ENCODE data around the gene ZNF784.
"Not testable (repeated sequence)": the region's sequence is repeated elsewhere in the genome, so short reads cannot be mapped to it uniquely, and the experiment has no call there.

ZNF784 gene

DNA sequence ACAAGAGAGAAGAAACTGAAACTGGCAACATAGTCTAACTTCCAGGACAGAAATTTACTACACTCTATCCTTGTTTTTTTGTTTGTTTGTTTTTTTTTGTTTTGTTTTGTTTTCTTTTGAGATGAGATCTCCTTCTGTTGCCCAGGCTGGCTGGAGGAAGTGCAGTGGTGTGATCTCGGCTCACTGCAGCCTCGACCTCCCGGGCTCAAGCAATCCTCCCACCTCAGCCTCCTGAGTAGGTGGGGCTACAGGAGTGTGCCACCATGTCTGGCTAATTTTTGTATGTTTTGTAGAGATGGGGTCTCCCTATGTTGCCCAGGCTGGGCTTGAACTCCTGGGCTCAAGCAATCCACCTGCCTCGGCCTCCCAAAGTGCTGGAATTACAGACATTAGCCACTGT lies 42.1 kb downstream of the ZNF784 start:
- DNase-seq (ENCODE audit: low read depth) = not testable (repeated sequence)

DNA sequence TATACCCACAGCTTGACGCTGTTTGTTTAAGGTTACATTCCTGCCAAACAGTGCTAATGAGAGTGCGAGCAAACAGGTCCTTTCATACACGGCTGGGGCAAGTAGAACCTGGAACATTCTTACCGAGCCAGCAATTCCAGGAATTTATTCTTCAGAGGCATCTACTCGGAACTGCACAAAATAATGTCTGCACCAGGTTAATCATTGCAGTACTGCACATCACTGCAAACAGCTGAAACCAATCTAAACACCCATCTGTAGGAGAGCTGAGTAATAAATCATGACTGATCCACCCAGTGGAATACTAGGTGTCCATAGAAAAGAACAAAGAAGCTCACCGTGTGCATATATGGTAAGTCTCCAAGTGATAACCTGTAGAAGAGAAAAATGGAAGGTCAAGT lies 42.5 kb downstream of the ZNF784 start:
- DNase-seq (ENCODE audit: low read depth) = no peak

DNA sequence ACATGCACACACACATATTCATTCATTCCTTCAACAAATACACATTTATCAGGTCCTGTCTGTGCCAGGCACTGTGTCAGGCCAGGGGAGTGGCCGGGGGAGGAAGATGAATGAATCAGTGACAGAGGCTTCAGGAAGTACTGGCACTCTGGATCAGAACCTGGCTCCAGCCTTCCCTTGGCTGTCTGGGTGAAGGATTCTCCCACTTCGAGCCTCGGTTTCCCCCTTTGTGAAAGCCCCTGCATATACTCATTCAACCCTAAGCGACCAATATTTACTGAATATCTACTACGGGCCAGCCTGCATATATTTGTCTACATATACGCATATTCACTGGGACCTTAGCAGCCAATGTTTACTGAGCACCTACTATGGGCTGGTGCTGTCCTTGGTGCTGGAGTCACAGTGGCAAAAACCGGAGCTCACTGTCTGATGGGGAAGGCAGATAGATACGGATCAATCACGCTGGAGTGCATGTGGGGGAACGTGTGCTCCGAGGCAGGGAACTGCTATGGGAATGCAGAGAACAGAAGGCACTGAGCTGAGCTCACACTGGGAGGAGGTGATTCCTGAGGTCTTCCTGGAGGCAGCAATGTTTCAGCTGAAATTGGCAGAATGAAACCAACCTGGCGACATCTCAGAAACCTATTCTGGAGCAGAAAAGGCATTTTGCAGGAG lies 43.1 kb downstream of the ZNF784 start:
- no peak for DNase-seq (ENCODE audit: low read depth)

DNA sequence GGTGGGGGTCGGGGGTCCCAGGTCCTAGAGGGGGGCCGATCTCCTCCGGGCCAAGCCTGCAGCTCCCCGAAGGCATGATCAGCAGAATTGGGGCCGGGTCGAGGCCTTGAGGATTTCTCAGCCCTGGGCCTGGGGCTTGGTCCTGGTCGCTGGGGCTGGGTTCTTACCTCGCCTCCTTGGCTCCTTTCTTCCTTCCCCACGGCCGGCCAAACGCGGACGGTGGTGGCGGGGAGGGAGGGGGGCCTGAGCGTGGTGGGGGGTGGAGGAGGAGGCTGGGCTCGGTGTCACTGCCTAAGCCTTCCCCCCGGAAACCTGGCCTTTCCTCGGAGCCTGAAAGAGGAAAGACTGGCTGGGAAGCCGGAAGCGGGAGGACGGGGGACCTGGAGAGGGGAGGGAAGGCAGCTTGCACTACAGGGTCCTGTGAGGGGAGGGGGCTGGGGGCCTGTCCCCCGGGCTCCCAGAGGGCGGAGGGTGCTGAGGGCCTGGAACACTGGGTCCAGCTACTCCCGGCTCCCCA lies 43.7 kb downstream of the ZNF784 start, which contains the start of gene ZNF579:
ZNF579 (minus strand) TSS at position 221 of the 517 bp plus-strand sequence. CDS start 1,209 bp downstream, outside the sequence.
- DNase-seq (ENCODE audit: low read depth) = peak; percentile 50

DNA sequence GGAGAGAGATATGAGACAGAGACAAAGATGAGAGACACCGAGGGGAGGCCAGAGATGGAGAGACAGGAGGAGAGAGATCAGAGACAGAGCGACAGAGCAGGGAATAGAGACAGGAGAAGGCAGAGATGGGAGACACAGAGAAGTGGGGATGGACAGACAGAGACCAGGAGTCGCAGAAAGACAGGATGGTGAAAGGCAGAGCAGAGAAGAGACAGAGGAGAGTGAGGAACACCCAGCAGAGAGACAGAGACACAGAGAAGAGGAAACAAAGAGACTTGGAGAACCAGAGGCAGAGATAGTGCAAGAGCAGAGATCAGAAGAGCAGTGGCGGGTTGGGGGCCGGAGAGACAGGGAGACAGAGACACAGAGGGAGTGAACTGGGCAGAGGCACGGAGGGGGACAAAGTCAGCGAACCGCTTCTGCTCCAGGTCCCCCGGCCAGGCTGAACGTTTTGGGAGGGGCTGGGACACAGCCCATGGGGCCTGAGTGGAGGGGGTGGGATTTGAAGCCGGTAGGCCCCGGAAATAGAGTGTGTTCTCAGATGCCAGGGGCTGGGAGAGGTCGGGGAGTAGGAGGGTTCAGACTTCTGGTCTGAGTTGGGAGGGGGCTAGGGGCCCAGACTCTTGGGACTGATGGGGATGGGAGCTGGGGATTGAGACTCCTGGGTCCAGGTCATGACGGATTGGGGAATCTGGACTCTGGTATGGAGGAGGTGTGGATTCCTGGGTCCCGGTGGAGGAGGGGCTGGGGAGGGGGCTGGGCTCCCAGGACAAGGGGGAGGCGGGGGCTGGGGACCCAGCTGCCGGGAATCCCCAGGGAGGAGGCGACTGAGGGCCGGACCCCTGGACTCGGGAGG lies 44.4 kb downstream of the ZNF784 start:
- DNase-seq (ENCODE audit: low read depth) = no peak

DNA sequence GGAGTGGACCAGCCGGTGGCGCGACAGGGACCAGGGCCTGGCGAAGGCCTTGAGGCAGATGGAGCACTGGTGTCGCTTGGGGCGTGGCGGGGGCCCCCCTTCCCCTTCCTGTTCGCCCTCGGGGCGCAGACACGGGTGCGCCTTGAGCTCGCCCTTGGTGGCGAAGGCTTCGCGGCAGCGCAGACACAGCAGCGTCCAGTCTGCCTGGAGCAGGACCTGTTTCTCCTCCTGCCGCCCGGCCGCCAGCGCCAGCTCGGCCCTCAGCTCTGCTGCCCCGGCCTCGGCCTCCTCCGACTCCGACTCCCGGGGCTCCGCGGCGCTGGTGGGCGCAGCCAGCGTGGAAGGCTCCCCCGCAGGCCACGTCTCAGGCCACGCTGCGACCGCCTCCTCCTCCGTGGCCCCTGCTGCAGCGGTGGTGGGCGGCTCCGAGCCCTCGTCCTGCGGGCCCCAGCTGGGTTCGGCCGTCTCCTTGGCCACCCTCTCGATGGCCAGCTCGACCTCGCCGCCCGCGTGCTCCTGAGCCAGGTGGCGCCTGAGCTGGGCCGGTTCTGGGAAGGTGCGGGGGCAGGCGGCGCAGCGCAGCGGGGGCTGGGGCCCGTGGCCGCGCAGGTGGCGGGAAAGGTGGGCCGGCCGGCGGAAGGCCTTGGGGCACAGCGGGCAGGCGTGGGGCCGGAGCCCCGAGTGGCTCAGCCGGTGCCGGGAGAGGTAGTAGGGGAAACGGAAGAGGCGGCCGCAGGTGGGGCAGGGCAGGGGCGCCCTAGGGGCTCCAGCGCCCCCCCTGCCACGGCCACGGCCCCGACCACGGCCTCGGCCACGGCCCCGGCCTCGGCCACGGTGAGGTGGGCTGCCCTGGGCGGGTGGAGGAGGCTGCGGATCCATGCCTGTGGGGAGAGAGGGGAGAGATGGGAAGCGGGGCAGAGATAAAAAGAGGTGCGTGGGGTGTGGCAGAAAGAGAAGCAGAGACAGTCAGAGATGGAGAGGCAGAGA lies 45.3 kb downstream of the ZNF784 start:
- DNase-seq (ENCODE audit: low read depth) = no peak

DNA sequence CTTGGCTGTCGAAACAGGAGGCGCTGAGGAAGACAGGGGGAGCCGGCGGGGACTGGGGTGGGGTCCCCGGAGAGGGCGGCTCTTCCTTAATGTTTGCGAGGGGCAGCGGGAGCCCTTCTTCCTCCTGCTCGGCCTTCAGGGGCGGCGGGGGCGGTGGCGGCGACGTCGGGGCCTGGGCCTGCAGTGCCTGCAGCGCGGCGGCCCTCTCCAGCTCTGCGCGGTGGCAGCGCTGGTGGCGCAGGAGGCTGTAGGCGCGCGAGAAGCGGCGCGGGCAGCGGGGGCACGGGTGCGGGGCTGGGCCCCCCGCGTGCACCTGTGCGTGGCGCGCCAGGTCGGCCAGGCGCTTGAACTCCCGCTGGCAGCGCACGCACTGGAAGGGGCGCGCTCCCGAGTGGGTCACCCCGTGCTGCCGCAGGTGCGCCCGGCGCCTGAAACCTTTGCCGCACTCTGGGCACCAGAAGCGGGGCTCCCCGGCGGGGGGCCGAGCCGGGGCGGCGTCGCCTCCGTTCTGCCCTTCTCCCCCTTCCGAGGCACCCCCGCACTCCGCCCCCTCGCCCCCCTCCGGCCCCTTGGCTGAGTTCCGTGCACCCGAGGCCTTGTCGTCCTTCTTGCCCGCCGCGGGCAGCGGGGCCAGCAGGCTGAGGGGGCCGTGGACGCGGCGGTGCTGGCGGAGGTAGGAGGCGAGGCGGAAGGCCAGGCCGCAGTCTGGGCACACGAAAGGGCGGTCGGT lies 46.2 kb downstream of the ZNF784 start:
- no peak for DNase-seq (ENCODE audit: low read depth)

DNA sequence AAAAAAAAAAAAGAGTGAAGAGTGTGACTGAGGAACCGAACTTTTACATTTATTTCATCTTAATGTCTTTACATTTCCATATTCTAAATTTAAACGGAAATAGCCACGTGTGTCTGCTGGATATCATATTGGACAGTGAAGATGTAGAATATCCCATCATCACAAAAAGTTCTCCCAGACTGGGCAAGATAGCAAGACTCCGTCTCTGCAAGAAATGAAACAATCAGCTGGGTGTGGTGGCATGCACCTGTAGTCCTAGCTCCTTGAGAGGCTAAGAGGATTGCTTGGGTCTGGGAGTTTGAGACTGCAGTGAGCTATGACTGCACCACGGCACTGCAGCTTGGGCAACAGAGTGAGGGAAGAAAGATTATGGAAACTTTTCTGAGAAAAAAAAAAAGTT lies 47.6 kb downstream of the ZNF784 start:
- DNase-seq (ENCODE audit: low read depth) = no peak

DNA sequence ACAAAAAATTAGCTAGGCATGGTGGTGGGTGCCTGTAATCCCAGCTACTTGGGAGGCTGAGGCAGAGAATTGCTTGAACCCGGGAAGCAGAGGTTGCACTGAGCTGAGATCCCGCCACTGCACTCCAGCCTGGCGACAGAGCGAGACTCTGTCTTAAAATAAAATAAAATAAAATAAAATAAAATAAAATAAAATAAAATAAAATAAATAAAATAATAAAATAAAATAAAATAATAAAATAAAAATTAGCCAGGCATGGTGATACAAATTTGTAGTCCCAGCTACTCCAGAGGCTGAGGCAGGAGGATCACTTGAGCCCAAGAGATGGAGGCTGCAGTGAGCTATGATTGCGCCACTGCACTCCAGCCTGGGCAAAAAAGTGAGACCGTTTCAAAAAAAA lies 50.4 kb downstream of the ZNF784 start:
- not testable (repeated sequence) for DNase-seq (ENCODE audit: low read depth)
